Fibroblast of peridontal ligament (primary cell): ENCODE data around the gene TGFB1.

Source experiments
- DNase-seq: peaks from one replicate; pipeline ENCODE4 v3.0.0-alpha.2; 2010; ENCODE audit errors: extremely low read depth

The TGFB1 gene

GRCh38 chr19:41341669-41342490, 11.8 kb downstream of the TGFB1 start:
- DNase-seq = no peak

DNA sequence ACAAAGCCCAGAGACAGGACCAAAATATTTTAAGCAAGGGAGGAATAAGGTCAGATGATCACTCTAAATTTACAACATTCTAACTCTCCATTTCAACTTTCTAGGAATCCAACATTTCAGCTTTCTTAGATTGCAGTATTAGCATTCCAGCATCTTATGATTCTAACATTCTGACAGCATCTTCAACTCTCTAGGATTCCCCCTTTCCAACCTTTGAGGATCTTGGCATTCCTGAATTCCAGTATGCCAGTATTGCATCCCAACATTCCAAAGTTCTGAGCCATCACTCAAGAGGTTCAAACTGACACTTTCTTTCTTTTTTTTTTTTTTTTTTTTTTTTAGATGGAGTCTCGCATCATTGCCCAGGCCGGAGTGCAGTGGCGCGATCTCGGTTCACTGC, 13.8 kb downstream of the TGFB1 start:
- peak; percentile 64 for DNase-seq

DNA sequence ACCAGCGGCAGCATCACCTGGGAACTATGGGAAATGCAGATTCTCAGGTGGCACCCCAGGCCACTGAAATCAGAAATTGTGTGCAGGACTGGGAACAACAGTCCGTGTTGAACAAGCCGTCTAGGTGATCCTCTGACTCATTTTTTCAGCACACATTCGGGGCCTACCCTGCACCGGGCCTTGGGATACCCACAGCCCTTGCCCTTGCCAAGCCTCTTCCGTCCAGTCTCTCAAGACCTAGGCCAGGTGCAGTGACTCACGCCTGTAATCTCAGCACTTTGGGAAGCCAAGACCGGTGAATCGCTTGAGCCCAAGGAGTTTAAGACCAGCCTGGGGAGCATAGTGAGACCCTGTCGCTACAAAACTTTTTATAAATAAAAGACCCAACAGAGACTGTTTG, 18.3 kb downstream of the TGFB1 start:
- DNase-seq = no peak

GRCh38 chr19:41334793-41335192, 18.9 kb downstream of the TGFB1 start:
- no peak for DNase-seq

GRCh38 chr19:41332468-41332867, 21.3 kb downstream of the TGFB1 start:
- no peak for DNase-seq

- DNase-seq = no peak
These were observed 21.7 kb downstream of the TGFB1 start for GRCh38 chr19:41332000-41332399.

- no peak for DNase-seq
These were observed 22.6 kb downstream of the TGFB1 start for GRCh38 chr19:41330946-41331678.

DNA sequence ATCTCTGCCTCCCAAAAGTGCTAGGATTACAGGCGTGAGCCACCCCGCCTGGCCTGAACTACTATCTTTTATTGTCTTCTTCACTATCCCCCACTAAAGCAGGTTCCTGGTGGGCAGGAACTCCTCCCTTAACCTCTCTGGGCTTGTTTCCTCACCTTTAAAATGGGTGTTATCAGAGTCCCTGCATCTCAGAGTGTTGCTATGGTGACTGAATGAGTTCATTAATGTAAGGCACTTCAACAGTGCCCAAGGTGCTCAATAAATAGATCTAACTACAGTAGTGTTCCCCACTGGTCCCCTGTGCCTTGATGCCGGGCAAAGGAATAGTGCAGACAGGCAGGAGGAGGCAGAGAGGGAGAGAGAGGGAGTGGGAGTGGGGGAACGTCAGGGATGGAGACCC, 23.2 kb downstream of the TGFB1 start:
- DNase-seq = no peak

DNA sequence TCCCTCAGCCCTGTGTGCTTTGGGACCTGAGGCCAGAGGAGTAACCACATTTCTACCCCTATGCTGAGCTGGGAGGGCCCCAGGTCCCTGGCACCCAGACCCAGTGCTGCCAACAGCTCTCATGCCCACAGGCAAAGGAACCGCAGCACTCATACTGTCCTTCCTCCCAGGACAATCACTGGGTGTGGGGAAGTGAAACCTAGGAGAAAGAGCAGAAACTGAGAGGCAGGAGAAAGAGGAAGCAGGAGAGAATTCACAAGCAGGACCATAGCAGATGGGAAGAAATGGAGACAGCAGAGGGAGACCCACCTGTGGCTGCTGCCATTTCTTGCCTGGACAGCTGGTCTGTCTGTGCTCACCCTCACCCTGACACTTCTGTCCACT, 24.9 kb downstream of the TGFB1 start:
- no peak for DNase-seq

- DNase-seq = peak; percentile 17
These were observed 25.4 kb downstream of the TGFB1 start for GRCh38 chr19:41328157-41328841.

DNA sequence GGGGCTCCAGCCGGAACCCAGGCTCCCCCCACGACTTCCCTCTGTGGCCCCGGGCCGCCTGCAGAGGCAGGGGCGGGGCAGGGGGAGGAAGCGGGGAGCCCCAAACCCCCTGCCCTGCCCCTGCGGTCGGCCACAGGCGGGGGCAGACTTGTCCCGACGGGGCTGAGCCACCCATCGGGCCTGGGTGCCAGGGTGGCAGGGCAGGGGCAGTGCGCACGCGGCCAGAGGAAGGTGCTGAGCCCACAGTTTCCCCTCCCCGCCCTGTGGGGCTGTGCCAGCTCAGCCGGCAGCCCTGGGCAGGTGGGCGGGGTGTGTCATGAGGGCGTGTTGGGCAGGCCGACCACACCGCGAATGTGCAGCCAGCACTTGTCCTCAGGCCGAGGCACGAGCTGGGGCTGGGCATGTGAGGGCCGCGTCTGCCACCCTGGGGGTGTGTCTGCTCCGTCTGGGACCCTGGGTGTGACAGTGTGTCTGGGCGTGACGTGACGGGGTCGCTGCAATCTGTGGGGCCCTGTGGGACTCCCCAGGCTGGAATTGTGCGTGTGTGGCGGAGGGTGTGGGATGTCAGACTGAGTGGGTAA, 26.1 kb downstream of the TGFB1 start:
- DNase-seq = peak; percentile 11

DNA sequence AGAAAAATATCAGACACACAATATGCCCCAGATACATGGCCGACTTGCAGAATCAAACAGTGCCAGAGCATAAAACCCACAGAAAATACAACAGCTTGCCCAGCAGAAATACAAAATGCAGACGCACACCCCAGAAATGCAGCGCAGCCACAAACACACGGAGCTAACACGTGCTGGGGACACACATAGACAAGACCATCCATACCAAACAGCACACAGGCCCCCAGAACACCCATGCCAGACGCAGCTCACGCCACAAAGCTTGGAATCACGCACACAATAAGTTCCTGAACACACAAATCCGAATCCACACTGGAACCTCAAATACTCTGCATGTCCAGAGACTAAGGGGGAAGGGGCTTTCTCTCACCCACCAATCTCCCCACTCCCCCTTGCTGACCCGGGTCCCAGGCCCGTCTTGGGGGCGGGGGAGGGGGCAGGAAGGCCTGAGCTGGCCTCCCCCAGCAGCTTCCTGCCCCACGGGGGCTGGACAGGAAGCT, 26.6 kb downstream of the TGFB1 start:
- peak; percentile 37 for DNase-seq

DNA sequence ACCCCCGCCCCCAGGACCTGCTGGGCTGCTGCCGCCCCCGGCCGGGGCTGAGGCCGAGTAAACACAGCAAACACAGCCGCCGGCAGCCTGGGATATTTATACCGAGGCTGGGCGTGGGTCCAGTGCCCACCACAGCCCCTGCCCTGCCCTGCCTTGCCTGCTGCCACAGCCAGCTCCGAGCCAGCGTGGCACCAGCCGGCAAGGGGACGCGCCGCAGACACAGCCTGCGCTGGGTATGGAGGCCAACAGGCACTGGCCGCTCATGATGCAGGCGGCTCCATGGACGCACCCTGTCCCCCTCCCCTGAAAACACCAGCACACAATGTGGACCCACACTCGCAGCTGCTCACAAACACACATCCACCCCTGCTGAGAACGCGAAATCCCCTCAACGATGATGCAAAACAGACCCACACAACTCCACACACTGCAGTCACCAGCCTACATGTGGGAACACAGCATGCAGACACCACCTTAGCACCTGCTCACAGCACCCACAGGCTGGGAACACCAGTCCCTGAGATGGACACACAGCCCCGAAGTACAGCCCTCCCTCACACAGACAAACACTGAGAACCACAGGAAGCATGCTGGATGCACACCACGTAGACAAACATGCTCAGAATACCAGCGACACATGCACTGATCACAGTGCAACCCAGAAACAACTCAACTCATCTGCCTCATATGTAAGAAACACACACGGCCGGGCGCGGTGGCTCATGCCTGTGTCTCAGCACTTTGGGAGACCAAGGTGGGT, 27.6 kb downstream of the TGFB1 start:
- peak; percentile 65 for DNase-seq

- no peak for DNase-seq
These were observed 28.1 kb downstream of the TGFB1 start for GRCh38 chr19:41325640-41325946.

DNA sequence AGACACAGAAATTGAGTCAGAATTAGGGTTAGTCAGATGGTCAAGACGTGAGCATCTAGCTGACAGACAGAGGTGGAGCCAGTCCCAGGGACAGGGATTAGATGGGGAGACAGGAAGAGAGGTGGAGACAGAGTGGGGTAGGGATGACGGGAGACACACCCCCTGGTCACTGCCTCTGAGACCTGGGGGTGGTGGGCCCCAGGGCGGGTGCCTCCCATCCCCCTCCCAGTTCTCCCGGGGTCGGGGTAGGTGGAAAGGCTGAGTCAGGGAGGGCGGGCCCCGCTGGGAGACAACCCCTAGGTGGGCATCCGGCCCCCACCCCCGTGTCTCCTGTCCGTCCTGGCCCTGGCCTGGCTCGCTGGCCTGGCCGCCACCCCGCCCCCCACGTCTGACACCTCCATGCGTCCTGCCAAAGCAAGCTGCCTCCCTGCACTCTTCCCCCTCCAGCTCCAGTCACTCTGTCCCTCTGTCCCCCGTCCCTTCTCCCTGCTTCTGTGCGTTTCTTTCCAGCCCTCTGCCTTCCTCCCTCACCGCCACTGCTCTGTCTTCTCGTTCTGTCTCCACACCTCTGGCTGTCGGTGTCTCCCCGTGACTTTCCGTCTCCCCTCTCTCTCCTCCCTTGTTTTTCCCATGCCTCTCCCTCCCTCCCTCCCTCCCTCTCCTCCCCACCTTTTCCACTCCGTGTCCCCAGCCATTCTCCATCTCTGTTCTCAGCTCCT, 28.6 kb downstream of the TGFB1 start:
- DNase-seq = peak; percentile 62

- DNase-seq = no peak
These were observed 29.5 kb downstream of the TGFB1 start for GRCh38 chr19:41324231-41324702.

GRCh38 chr19:41323430-41324125, 30.1 kb downstream of the TGFB1 start:
- DNase-seq = peak; percentile 97

- DNase-seq = peak; percentile 68
These were observed 30.7 kb downstream of the TGFB1 start for GRCh38 chr19:41323023-41323422.

GRCh38 chr19:41322451-41322850, 31.3 kb downstream of the TGFB1 start:
- DNase-seq = no peak
